ENCODE data around the gene C17orf107. TPM values are rescaled to one million over a fixed set of nuclear protein-coding genes. Genes with fewer than 3 reads are reported as not detected.

The C17orf107 gene
- total RNA-seq, 1 experiment from 2014 or later: 2.4 TPM

- Histone ChIP-seq H3K4me1 (ENCODE audit: control insufficient read depth, insufficient read depth, low read length) (peaks cover 21% of the 10 kb centered on the region), H3K9me3 (ENCODE audit: control insufficient read depth, insufficient read depth, low read depth, low read length) (no peaks in the 10 kb centered on the region), H3K27me3 (ENCODE audit: control insufficient read depth, insufficient read depth, low read length) (no peaks in the 10 kb centered on the region), H3K27ac (ENCODE audit: low read length) (peak overlapping the region; percentile 87), H3K36me3 (ENCODE audit: control insufficient read depth, insufficient read depth, low read length) (peaks cover 11% of the 10 kb centered on the region), H3K4me3 (ENCODE audit: low read depth in 2 of 2, low read length in 2 of 2) (peak overlapping the region; percentile 90 to 92)
- in situ Hi-C loops (cut with HindIII; ENCODE audit: low pct_unique_long_range_greater_than_20kb, low sequenced_read_pairs): no loop called here
- TF ChIP-seq SIN3A (IDR thresholded peaks at IDR 0.05; ENCODE audit: borderline replicate concordance, insufficient read depth, low read depth, low read length) (no peak), CTCF (IDR thresholded peaks at IDR 0.05) (no peak)
- no peak; the same call in 1 of the 2 replicates for ATAC-seq
- intact Hi-C loops (cut with micrococcal nuclease; ENCODE audit: unreplicated experiment): no loop called here
- CTCF ChIA-PET: interaction anchor here (0.6 kb wide), 1 partner anchor 120 kb away, joined by 4 read pairs; no protein-coding TSS in a partner anchor
- POLR2A ChIA-PET: no interaction called here
- no peak for DNase-seq (ENCODE audit: low read depth, low spot score)
- BruUV-seq (replicated peaks): no TSS peak
Measured at GRCh38 chr17:4939546-4939795, 40.1 kb downstream of the C17orf107 start.

GRCh38 chr17:4939796-4940554, 40.6 kb downstream of the C17orf107 start, which contains the start of the genes RNF167 and SLC25A11:
Gene RNF167 (plus strand): TSS chr17:4940268. CDS start chr17:4940910, 642 bp downstream.
Gene SLC25A11 (minus strand): TSS chr17:4940046. CDS start chr17:4939910, 136 bp downstream.
- ATAC-seq (peak; percentile 87), DNase-seq (ENCODE audit: low read depth, low spot score) (peak; percentile 99)
- no TSS peak for BruUV-seq (replicated peaks)
- in situ Hi-C loops (cut with HindIII; ENCODE audit: low pct_unique_long_range_greater_than_20kb, low sequenced_read_pairs) (no loop called here), intact Hi-C loops (cut with micrococcal nuclease; ENCODE audit: unreplicated experiment) (no loop called here)
- Histone ChIP-seq H3K4me3 (ENCODE audit: low read depth in 2 of 2, low read length in 2 of 2) (peak within 1 kb of the TSS; percentile 90 to 92), H3K27ac (ENCODE audit: low read length) (peak within 1 kb of the TSS; percentile 89), H3K27me3 (ENCODE audit: control insufficient read depth, insufficient read depth, low read length) (no peaks in the 10 kb centered on the region), H3K36me3 (ENCODE audit: control insufficient read depth, insufficient read depth, low read length) (peaks cover 11% of the 10 kb centered on the region), H3K9me3 (ENCODE audit: control insufficient read depth, insufficient read depth, low read depth, low read length) (no peaks in the 10 kb centered on the region), H3K4me1 (ENCODE audit: control insufficient read depth, insufficient read depth, low read length) (peaks cover 26% of the 10 kb centered on the region)
- no peak for TF ChIP-seq CTCF (IDR thresholded peaks at IDR 0.05)
- no peak for TF ChIP-seq REST (IDR thresholded peaks at IDR 0.05; ENCODE audit: insufficient read depth in 1 of 2, low read depth in 2 of 2, low read length in 1 of 2)
- TF ChIP-seq SIN3A (IDR thresholded peaks at IDR 0.05; ENCODE audit: borderline replicate concordance, insufficient read depth, low read depth, low read length): peak; percentile 92; the same call in 1 of the 2 replicates
- peak; percentile 48; the same call in 1 of the 2 replicates for TF ChIP-seq TCF7L2 (IDR thresholded peaks at IDR 0.05; ENCODE audit: low read depth, low read length)
- peak; percentile 68 for TF ChIP-seq POLR2AphosphoS5 (IDR thresholded peaks at IDR 0.05; ENCODE audit: low read depth, low read length)
- POLR2A ChIA-PET: no interaction called here
- CTCF ChIA-PET: interaction anchor here (0.6 kb wide), 2 partner anchors 45 to 119 kb away, joined by 3 to 4 read pairs; no protein-coding TSS in a partner anchor
